Measurements from ENCODE around the gene DHFR.

Gene DHFR

GRCh38 chr5:80688648-80689420, 34.1 kb upstream of the DHFR start:
- DNase-seq (ENCODE audit: extremely low read depth, insufficient read length), result no peak
- Histone ChIP-seq H3K36me3 (ENCODE audit: control insufficient read depth, insufficient read depth, low read length) (no peaks in the 10 kb centered on the region; the same call in 1 of the 2 replicates), H3K27me3 (replicated peaks; ENCODE audit: control insufficient read depth, insufficient read depth, low read length) (no peaks in the 10 kb centered on the region), H3K4me3 (replicated peaks; ENCODE audit: low read depth, low read length) (no peak overlapping the region)
- TF ChIP-seq CTCF (IDR thresholded peaks at IDR 0.05; ENCODE audit: insufficient read depth, low read length, poor library complexity, severe bottlenecking), result no peak

GRCh38 chr5:80686757-80687156, 32.0 kb upstream of the DHFR start:
- DNase-seq (ENCODE audit: extremely low read depth, insufficient read length), result no peak
- no peaks in the 10 kb centered on the region for H3K27me3 ChIP-seq (replicated peaks; ENCODE audit: control insufficient read depth, insufficient read depth, low read length)
- H3K36me3 ChIP-seq (ENCODE audit: control insufficient read depth, insufficient read depth, low read length), result no peaks in the 10 kb centered on the region; the same call in 1 of the 2 replicates
- H3K4me3 ChIP-seq (replicated peaks; ENCODE audit: low read depth, low read length), result no peak overlapping the region
- no peak for TF ChIP-seq CTCF (IDR thresholded peaks at IDR 0.05; ENCODE audit: insufficient read depth, low read length, poor library complexity, severe bottlenecking)

DNA sequence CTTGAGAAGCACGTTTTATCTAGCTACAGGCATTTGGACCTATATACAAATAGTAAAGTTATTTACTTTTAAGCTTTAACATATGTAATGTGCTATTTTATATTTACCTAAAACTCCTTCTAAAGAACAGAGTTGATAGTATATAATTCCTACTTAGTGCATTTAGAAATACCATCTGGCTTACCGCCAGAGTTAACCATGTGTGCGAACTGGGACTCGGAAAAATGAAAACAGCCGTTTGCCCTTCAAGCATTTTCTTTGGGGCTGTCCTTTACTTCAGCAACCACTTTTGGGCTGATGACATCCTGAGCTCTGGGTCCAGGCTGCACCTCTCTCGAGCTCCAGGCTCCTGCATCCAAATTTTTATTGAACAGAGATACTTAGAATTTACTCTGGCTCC, 21.9 kb upstream of the DHFR start:
- no peak overlapping the region for H3K4me3 ChIP-seq (replicated peaks; ENCODE audit: low read depth, low read length)
- no peaks in the 10 kb centered on the region for H3K27me3 ChIP-seq (replicated peaks; ENCODE audit: control insufficient read depth, insufficient read depth, low read length)
- TF ChIP-seq CTCF (IDR thresholded peaks at IDR 0.05; ENCODE audit: insufficient read depth, low read length, poor library complexity, severe bottlenecking), result no peak
- H3K36me3 ChIP-seq (ENCODE audit: control insufficient read depth, insufficient read depth, low read length), result peaks cover 11% of the 10 kb centered on the region
- DNase-seq (ENCODE audit: extremely low read depth, insufficient read length), result no peak

DNA sequence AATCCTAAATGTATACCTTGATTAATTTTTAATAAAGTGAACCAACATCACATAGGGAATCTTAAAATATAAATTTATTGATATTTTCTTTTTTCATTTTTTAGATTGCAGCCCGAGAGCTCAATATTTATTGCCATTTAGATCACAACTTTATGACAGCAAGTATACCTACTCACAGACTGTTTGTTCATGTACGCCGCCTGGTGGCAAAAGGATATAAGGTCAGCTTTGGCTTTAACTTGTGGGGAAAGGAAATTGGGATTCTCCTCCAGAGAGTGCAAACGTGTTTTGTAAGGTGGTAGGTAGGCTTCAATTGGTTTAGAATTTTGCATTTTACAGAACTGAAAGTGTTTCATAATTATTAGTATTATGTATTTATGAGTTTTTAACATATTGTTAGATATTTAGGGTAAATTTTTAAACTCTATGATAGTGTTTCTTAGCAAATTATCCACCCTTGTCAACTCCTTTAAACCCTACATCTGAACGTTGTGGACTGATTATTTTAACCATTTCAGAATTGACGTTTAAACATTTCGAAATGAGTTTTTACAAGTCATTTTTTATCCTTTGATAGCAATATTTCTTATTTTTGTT, 17.5 kb upstream of the DHFR start:
- no peaks in the 10 kb centered on the region for H3K27me3 ChIP-seq (replicated peaks; ENCODE audit: control insufficient read depth, insufficient read depth, low read length)
- H3K4me3 ChIP-seq (replicated peaks; ENCODE audit: low read depth, low read length), result no peak overlapping the region
- no peak for DNase-seq (ENCODE audit: extremely low read depth, insufficient read length)
- peak; percentile 84 for TF ChIP-seq CTCF (IDR thresholded peaks at IDR 0.05; ENCODE audit: insufficient read depth, low read length, poor library complexity, severe bottlenecking)
- H3K36me3 ChIP-seq (ENCODE audit: control insufficient read depth, insufficient read depth, low read length), result peaks cover 13% of the 10 kb centered on the region

DNA sequence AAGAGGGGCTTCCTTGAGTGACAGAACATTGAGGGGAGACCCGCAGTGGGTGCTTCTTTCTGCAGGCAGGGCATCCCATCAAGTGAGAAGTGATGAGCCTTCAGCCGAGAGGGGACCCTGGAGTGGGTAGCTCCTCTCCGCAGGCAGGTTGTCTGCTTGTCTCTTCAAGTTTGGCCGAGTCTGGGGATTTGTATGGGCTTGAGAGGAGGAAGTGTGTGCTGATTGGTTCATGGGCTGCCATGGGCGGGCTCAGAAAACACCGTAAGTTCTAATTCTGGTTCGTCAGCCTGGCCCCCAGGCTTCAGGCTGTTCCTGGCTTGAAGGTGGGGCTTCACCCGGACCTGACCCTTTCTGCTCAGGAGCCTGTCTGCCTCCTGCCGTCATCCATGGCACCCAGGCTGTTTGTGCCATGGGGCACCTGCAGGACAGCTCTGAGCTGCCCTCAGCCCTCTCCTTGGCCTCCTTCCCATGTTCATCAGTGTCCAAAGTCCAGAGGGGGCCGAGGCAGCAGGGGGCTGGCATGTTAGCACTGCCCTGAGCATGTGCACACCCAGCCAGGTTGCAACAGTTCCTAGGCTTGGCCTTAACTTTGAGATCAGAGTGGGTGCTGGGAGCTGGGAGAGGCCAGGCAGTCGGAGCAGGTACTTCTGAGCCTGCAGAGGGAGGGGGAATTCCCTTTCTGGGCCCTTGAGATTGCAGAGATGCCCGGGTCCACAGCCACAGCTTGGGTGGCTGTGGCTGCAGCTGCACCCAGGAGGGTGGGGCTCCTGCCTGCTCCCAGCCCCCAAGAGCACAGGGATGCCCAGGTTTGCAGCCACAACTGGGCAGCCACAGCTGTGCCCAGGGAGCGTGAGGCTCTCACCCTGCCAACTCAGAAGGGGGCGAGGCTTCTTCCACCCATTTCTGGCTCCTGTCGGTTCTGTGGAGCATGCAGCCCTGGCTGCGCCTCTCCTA, 13.5 kb upstream of the DHFR start:
- Histone ChIP-seq H3K27me3 (replicated peaks; ENCODE audit: control insufficient read depth, insufficient read depth, low read length) (no peaks in the 10 kb centered on the region), H3K4me3 (replicated peaks; ENCODE audit: low read depth, low read length) (peak overlapping the region; percentile 55), H3K36me3 (ENCODE audit: control insufficient read depth, insufficient read depth, low read length) (peaks cover 8% of the 10 kb centered on the region)
- TF ChIP-seq CTCF (IDR thresholded peaks at IDR 0.05; ENCODE audit: insufficient read depth, low read length, poor library complexity, severe bottlenecking), result no peak
- no peak for DNase-seq (ENCODE audit: extremely low read depth, insufficient read length)

All from GM06990 (cell line).